Neural cell (in vitro differentiated cells): ENCODE measurements around the gene PYDC1. TPM values are rescaled to one million over a fixed set of nuclear protein-coding genes. Genes with fewer than 3 reads are reported as not detected.

ENCODE experiments used
- H2AFZ ChIP-seq: fragments of 200-600, 300-800 bp; sonication (generic), shearing (Covaris generic); 2 replicates; pipeline ENCODE4 v1.6.0; 2014; ENCODE audit warnings: low read depth, mild to moderate bottlenecking, antibody characterized with exemption, low read length, moderate library complexity
- H3F3A ChIP-seq: fragments of 200-600 bp; shearing (Covaris generic); 2 replicates; pipeline ENCODE4 v1.6.1; 2016; ENCODE audit warnings: mild to moderate bottlenecking, moderate library complexity, mixed read lengths, antibody characterized with exemption, low read length; ENCODE audit not compliant: insufficient read depth, poor library complexity, severe bottlenecking
- H3K27ac ChIP-seq: fragments of 200-600, 300-800 bp; sonication (generic), shearing (Covaris generic); 2 replicates; pipeline ENCODE4 v1.5.1; 2014; ENCODE audit warnings: mild to moderate bottlenecking, low read length, moderate library complexity
- H3K27me3 ChIP-seq: fragments of 300-800, 200-600 bp; sonication (generic), shearing (Covaris generic); 2 replicates; pipeline ENCODE4 v1.6.0; 2014; ENCODE audit warnings: mild to moderate bottlenecking, low read depth, low read length, moderate library complexity; ENCODE audit not compliant: insufficient read depth
- H3K36me3 ChIP-seq: fragments of 300-800, 200-600 bp; sonication (generic), shearing (Covaris generic); 2 replicates; pipeline ENCODE4 v1.5.1; 2014; ENCODE audit warnings: mild to moderate bottlenecking, antibody characterized with exemption, low read length, moderate library complexity; ENCODE audit not compliant: insufficient read depth
- H3K4me2 ChIP-seq: fragments of 300-800, 200-600 bp; sonication (generic), shearing (Covaris generic); 2 replicates; pipeline ENCODE4 v1.6.0; 2014; ENCODE audit warnings: mild to moderate bottlenecking, low read length
- H3K4me3 ChIP-seq: fragments of 300-800, 200-600 bp; sonication (generic), shearing (Covaris generic); 2 replicates; pipeline ENCODE4 v1.5.1; 2014; ENCODE audit warnings: mild to moderate bottlenecking, low read length, moderate library complexity
- H3K79me2 ChIP-seq: fragments of 200-600 bp; shearing (Covaris generic); replicated peaks from 2 replicates; pipeline ENCODE4 v1.6.0; 2014; ENCODE audit warnings: mild to moderate bottlenecking, low read length, moderate library complexity; ENCODE audit not compliant: insufficient read depth
- H3K9ac ChIP-seq: fragments of 300-800, 200-600 bp; sonication (generic), shearing (Covaris generic); 2 replicates; pipeline ENCODE4 v1.6.1; 2016; ENCODE audit warnings: mild to moderate bottlenecking, low read length, mixed read lengths
- H3K9me2 ChIP-seq: fragments of 200-600 bp; shearing (Covaris generic); 2 replicates; pipeline ENCODE4 v1.6.1; 2016; ENCODE audit warnings: mild to moderate bottlenecking, low read length, mixed read lengths; ENCODE audit not compliant: insufficient read depth
- H3K9me3 ChIP-seq: fragments of 200-600, 300-800 bp; sonication (generic), shearing (Covaris generic); 2 replicates; pipeline ENCODE4 v1.6.1; 2016; ENCODE audit warnings: mild to moderate bottlenecking, mixed run types, low read length, moderate library complexity, mixed read lengths
- H4K20me1 ChIP-seq: fragments of 200-600 bp; shearing (Covaris generic); 2 replicates; pipeline ENCODE4 v1.6.1; 2016; ENCODE audit warnings: mild to moderate bottlenecking, mixed run types; ENCODE audit not compliant: insufficient read depth
- CTCF ChIP-seq: fragments of 450-650 bp; IDR thresholded peaks from 2 replicates; pipeline ENCODE4 v1.5.1; 2014; ENCODE audit warnings: antibody characterized with exemption, mild to moderate bottlenecking, moderate library complexity; ENCODE audit not compliant: poor library complexity, severe bottlenecking
- EP300 ChIP-seq: fragments of 450-650 bp; conservative IDR thresholded peaks from 2 replicates; pipeline ENCODE4 v1.6.1; 2014; ENCODE audit warnings: antibody characterized with exemption, mild to moderate bottlenecking, moderate library complexity; ENCODE audit not compliant: poor library complexity, severe bottlenecking
- EZH2 ChIP-seq: fragments of 200-600, 300-800 bp; shearing (Covaris generic), sonication (generic); IDR thresholded peaks from 2 replicates; pipeline ENCODE4 v1.6.1; 2014; ENCODE audit warnings: antibody characterized with exemption, low read length, borderline replicate concordance, mild to moderate bottlenecking; ENCODE audit not compliant: insufficient read depth, poor library complexity, severe bottlenecking
- MXI1 ChIP-seq: fragments of 450-650 bp; conservative IDR thresholded peaks from 2 replicates; pipeline ENCODE4 v1.6.1; 2014; ENCODE audit warnings: antibody characterized with exemption, mild to moderate bottlenecking; ENCODE audit not compliant: poor library complexity, severe bottlenecking
- POLR2AphosphoS5 ChIP-seq: IDR thresholded peaks from 2 replicates; pipeline ENCODE4 v1.6.1; 2012
- RAD21 ChIP-seq: fragments of 450-650 bp; conservative IDR thresholded peaks from 2 replicates; pipeline ENCODE4 v1.6.1; 2014; ENCODE audit warnings: antibody characterized with exemption, mild to moderate bottlenecking, moderate library complexity
- REST ChIP-seq: IDR thresholded peaks from 2 replicates; pipeline ENCODE4 v1.6.1; 2012; ENCODE audit warnings: borderline replicate concordance
- SMC3 ChIP-seq: fragments of 450-650 bp; conservative IDR thresholded peaks from 2 replicates; pipeline ENCODE4 v1.6.1; 2014; ENCODE audit warnings: antibody characterized with exemption, mild to moderate bottlenecking, moderate library complexity; ENCODE audit not compliant: poor library complexity
- TAF1 ChIP-seq: IDR thresholded peaks from 2 replicates; pipeline ENCODE4 v1.6.1; 2012; ENCODE audit warnings: low read depth
- polyA minus RNA-seq: library from RNA; depleted of rRNA, polyadenylated mRNA; stranded (reverse); fragments of >200 nt; gene quantifications from 2 replicates; pipeline ENCODE4 v1.2.3, GENCODE V29; 2014
- polyA plus RNA-seq: library from polyadenylated mRNA; depleted of rRNA; stranded (reverse); fragments of >200 nt; gene quantifications from 2 replicates; pipeline ENCODE4 v1.2.3, GENCODE V29; 2014

The PYDC1 gene
- polyA plus RNA-seq (not detected in 2 replicates), polyA minus RNA-seq (not detected in 2 replicates)

- H2AFZ ChIP-seq: no peak within 1 kb of the TSS
- H3K27me3 ChIP-seq: peaks cover 55% of the 10 kb centered on the region
- H3K4me3 ChIP-seq: peak within 1 kb of the TSS; percentile 66
- H3K9ac ChIP-seq: peak within 1 kb of the TSS; percentile 7
- no peaks in the 10 kb centered on the region for H3K9me2 ChIP-seq
- TF ChIP-seq TAF1: no peak
- no peak for TF ChIP-seq REST
- TF ChIP-seq RAD21: no peak
- TF ChIP-seq SMC3: no peak
- no peak for TF ChIP-seq CTCF
- TF ChIP-seq EZH2: no peak
- TF ChIP-seq EP300: no peak
- no peak for TF ChIP-seq POLR2AphosphoS5
- TF ChIP-seq MXI1: no peak
- no peaks in the 10 kb centered on the region for H3F3A ChIP-seq
- no peak within 1 kb of the TSS for H3K27ac ChIP-seq
- no peaks in the 10 kb centered on the region for H3K36me3 ChIP-seq
- no peaks in the 10 kb centered on the region for H3K9me3 ChIP-seq
- no peaks in the 10 kb centered on the region for H4K20me1 ChIP-seq
- H3K79me2 ChIP-seq: no peaks in the 10 kb centered on the region
- peak within 1 kb of the TSS; percentile 70 for H3K4me2 ChIP-seq
Observed at GRCh38 chr16:31216422-31217135, at the start of gene PYDC1. PYDC1 (minus strand) TSS chr16:31217135; CDS start chr16:31217028, 107 bp downstream.

GRCh38 chr16:31265329-31266245 lies 48.7 kb upstream of the PYDC1 start:
- Histone ChIP-seq H3K9me3 (no peaks in the 10 kb centered on the region), H3K9ac (no peak overlapping the region), H3K27me3 (no peaks in the 10 kb centered on the region), H3K27ac (no peak overlapping the region), H3K36me3 (no peaks in the 10 kb centered on the region), H3K4me3 (no peak overlapping the region), H3F3A (no peaks in the 10 kb centered on the region), H3K79me2 (no peaks in the 10 kb centered on the region), H3K9me2 (no peaks in the 10 kb centered on the region), H2AFZ (no peak overlapping the region), H3K4me2 (no peak overlapping the region), H4K20me1 (no peaks in the 10 kb centered on the region)
- TF ChIP-seq EZH2 (no peak), MXI1 (no peak), REST (no peak), SMC3 (no peak), RAD21 (no peak), TAF1 (no peak), EP300 (no peak), POLR2AphosphoS5 (no peak), CTCF (no peak)
